Measurements from ENCODE around the gene HOXB4. TPM values are rescaled to one million over a fixed set of nuclear protein-coding genes. Genes with fewer than 3 reads are reported as not detected.

HOXB4 gene
- total RNA-seq, 1 experiment from 2014 or later: not detected

DNA sequence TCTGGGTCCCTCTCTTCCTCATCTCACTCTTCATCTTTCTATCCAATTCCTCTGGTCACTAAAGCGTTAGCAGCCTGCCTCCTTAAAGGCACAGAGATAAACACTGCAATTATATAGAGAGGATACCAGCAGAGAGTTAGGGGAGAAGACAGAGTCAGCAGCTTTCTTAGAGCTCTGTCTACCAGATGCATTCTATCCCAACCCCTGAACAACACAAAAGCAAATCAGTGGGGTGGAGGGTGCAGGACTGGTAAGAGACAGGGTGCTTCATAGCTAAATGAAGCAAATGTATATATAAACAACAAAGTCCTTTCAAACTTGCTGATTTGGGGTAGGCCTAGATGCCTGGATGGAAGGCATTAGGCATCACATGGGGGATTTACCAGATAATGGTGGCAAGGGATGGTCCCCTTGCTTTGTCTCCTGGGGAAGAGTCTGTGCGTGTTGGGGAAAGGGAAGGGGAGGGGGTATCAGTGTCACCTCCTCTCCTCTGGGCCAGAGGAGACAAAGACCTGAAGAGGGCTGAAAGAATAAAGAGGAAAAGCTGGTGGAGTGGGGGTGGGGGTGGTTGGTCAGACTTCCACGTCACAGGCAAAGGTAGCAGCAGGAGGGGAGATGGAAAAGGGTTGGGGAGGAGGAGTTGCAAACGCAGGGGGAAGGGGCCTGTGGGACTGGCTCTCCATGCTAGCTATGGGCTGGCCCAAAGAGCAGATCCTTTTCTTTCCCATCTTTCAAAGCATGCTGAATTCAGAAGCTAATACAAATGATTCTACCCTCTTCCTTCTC is 12.0 kb downstream of the HOXB4 start:
- no peak overlapping the region for H4K91ac ChIP-seq (ENCODE audit: insufficient read length, low read depth, low read length)
- no peak overlapping the region for H3K27ac Mint-ChIP-seq
- no peak overlapping the region for H3K14ac ChIP-seq (ENCODE audit: insufficient read depth, low read length)
- peaks cover 6 to 18% of the 10 kb centered on the region in 2 experiments for H3K4me1 Mint-ChIP-seq
- no peaks in the 10 kb centered on the region for H3K79me2 ChIP-seq (ENCODE audit: insufficient read depth, low read length)
- H2BK5ac ChIP-seq (ENCODE audit: insufficient read length, low read length): no peak overlapping the region
- no peak overlapping the region for H3K4me3 Mint-ChIP-seq
- no peak overlapping the region for H2BK12ac ChIP-seq (ENCODE audit: insufficient read length, low read depth, low read length)
- H2BK120ac ChIP-seq (ENCODE audit: low read depth, low read length, poor library complexity, severe bottlenecking): no peak overlapping the region
- no peak overlapping the region for H3T11ph ChIP-seq (ENCODE audit: low read length)
- H3K56ac ChIP-seq (ENCODE audit: insufficient read length, low read depth, low read length): no peak overlapping the region
- peaks cover 4% of the 10 kb centered on the region for H4K20me1 ChIP-seq (ENCODE audit: control insufficient read depth, insufficient read depth, insufficient read length)
- H4K5ac ChIP-seq (ENCODE audit: insufficient read length, low read depth, low read length): no peak overlapping the region
- no peaks in the 10 kb centered on the region; a peak in 1 of 7 replicates for H3K36me3 Mint-ChIP-seq (ENCODE audit: insufficient read depth in 1 of 3, low read depth in 3 of 3)
- H3K79me1 ChIP-seq (ENCODE audit: insufficient read depth, low read depth, low read length, poor library complexity, severe bottlenecking): no peaks in the 10 kb centered on the region
- no peak for TF ChIP-seq CTCF (conservative IDR thresholded peaks at IDR 0.05)
- no peak overlapping the region for H3K9ac ChIP-seq (ENCODE audit: extremely low read depth, insufficient read length, low read length)
- peaks cover 0 to 8% of the 10 kb centered on the region in 2 experiments; a peak in 2 of 5 replicates for H3K9me3 Mint-ChIP-seq
- H4K8ac ChIP-seq (replicated peaks; ENCODE audit: insufficient read length, low read depth, low read length): no peak overlapping the region
- H2AFZ ChIP-seq (ENCODE audit: low read length): no peak overlapping the region
- peaks cover 2% of the 10 kb centered on the region; the same call in 1 of the 2 replicates for H3K4me1 ChIP-seq (ENCODE audit: insufficient read depth, low read length)
- H3K27ac ChIP-seq (ENCODE audit: insufficient read length, low read depth, low read length): no peak overlapping the region
- H3K23me2 ChIP-seq (ENCODE audit: insufficient read length, low read depth, low read length, poor library complexity, severe bottlenecking): no peaks in the 10 kb centered on the region
- no peak overlapping the region for H3K4me2 ChIP-seq (ENCODE audit: insufficient read depth, insufficient read length, low read length)
- H3K18ac ChIP-seq (ENCODE audit: insufficient read length, low read depth, low read length): no peak overlapping the region
- no peak overlapping the region for H3K23ac ChIP-seq (ENCODE audit: insufficient read length, low read depth, low read length)
- peaks cover 29% of the 10 kb centered on the region for H3K27me3 Mint-ChIP-seq (ENCODE audit: low read depth)
- DNase-seq: no peak
- H2AK5ac ChIP-seq (ENCODE audit: insufficient read length, low read length): no peak overlapping the region
- H3K27me3 ChIP-seq (ENCODE audit: insufficient read depth, low read length): peaks cover 99% of the 10 kb centered on the region
- no CpG with 5 or more reads among the region's 4 CpGs for WGBS (ENCODE audit: extremely low coverage, insufficient read length, low lambda C conversion rate)
- H2BK15ac ChIP-seq (ENCODE audit: low read depth, low read length): no peak overlapping the region
- H3K9me3 ChIP-seq (ENCODE audit: control insufficient read depth, low read depth, low read length): no peaks in the 10 kb centered on the region
- H2BK20ac ChIP-seq (ENCODE audit: low read depth, low read length, poor library complexity, severe bottlenecking): no peak overlapping the region
- H3K4ac ChIP-seq (ENCODE audit: low read depth, low read length): no peak overlapping the region

Measured in H9 (cell line).